A673 (cell line): ENCODE results near the gene IAH1. TPM values are rescaled to one million over a fixed set of nuclear protein-coding genes. Genes with fewer than 3 reads are reported as not detected.

ENCODE experiments used
- BruUV-seq: library from RNA; stranded (reverse); fragments of 400-500 nt; replicated peaks from 2 replicates; lab custom pipeline; 2021; lab: Mats Ljungman, UMichigan
- CTCF ChIA-PET: fragments of 300-600 bp; sonication (Branson Sonifier 250); formaldehyde crosslinking; loops from one replicate; lab custom pipeline; 2022; ENCODE audit warnings: antibody characterized with exemption; lab: Charles Lee
- POLR2A ChIA-PET: fragments of 300-600 bp; sonication (Branson Sonifier 250); formaldehyde crosslinking; loops from one replicate; lab custom pipeline; 2022; ENCODE audit warnings: antibody characterized with exemption; ENCODE audit not compliant: low non-redundant PET; lab: Charles Lee
- DNase-seq: peaks from one replicate; pipeline ENCODE4 v3.0.0-alpha.2; 2015; ENCODE audit warnings: low spot score
- H3K27ac ChIP-seq: fragments of 200-600 bp; sonication (generic); 2 replicates; pipeline ENCODE4 v1.5.1; 2016; ENCODE audit warnings: mixed run types, low read depth, mild to moderate bottlenecking, mixed read lengths, antibody characterized with exemption, low read length; ENCODE audit not compliant: poor library complexity, severe bottlenecking
- H3K27me3 ChIP-seq: fragments of 200-600 bp; sonication (generic); replicated peaks from 2 replicates; pipeline ENCODE4 v1.6.1; 2017; ENCODE audit warnings: mixed run types, low read depth, mild to moderate bottlenecking, mixed read lengths, antibody characterized with exemption, low read length; ENCODE audit not compliant: insufficient read depth, poor library complexity
- H3K36me3 ChIP-seq: fragments of 200-600 bp; sonication (generic); 2 replicates; pipeline ENCODE4 v1.6.1; 2016; ENCODE audit warnings: mixed run types, mild to moderate bottlenecking, mixed read lengths, antibody characterized with exemption, low read length; ENCODE audit not compliant: insufficient read depth, poor library complexity, severe bottlenecking
- H3K4me1 ChIP-seq: fragments of 200-600 bp; sonication (generic); 2 replicates; pipeline ENCODE4 v1.6.1; 2017; ENCODE audit warnings: mixed run types, mild to moderate bottlenecking, mixed read lengths, antibody characterized with exemption, low read length; ENCODE audit not compliant: insufficient read depth, poor library complexity, severe bottlenecking
- H3K4me3 ChIP-seq: fragments of 200-600 bp; sonication (generic); 2 replicates; pipeline ENCODE4 v1.5.1; 2016; ENCODE audit warnings: low read depth, mixed run types, mild to moderate bottlenecking, mixed read lengths, low read length; ENCODE audit not compliant: poor library complexity, severe bottlenecking
- H3K9me3 ChIP-seq: fragments of 200-600 bp; sonication (generic); 2 replicates; pipeline ENCODE4 v1.6.1; 2016; ENCODE audit warnings: mixed run types, low read depth, mild to moderate bottlenecking, mixed read lengths, antibody characterized with exemption, low read length; ENCODE audit not compliant: poor library complexity, severe bottlenecking
- EZH2 ChIP-seq: fragments of 200-600 bp; sonication (generic); IDR thresholded peaks from 2 replicates; pipeline ENCODE4 v1.6.1; 2017; ENCODE audit warnings: borderline replicate concordance, low read depth, mild to moderate bottlenecking, mixed read lengths, antibody characterized with exemption, low read length; ENCODE audit not compliant: poor library complexity, severe bottlenecking
- intact Hi-C: fragments of 100-400 bp; cut with micrococcal nuclease; formaldehyde crosslinking; loops from one replicate; pipeline ENCODE4 v1.10.0; 2022; ENCODE audit not compliant: unreplicated experiment
- total RNA-seq: library from RNA; stranded (reverse); gene quantifications from 2 replicates; pipeline ENCODE4 v1.2.3, GENCODE V29; 2021
- TF ChIP-seq, protein P1 (sequence below): fragments of 300-800, 200-600 bp; sonication (generic); conservative IDR thresholded peaks from 2 replicates; pipeline ENCODE4 v1.5.1; 2017; ENCODE audit warnings: low read depth, mild to moderate bottlenecking, antibody characterized with exemption, low read length, moderate library complexity, mixed read lengths

The IAH1 gene
- total RNA-seq, 1 experiment from 2014 or later: 54.9 TPM

DNA sequence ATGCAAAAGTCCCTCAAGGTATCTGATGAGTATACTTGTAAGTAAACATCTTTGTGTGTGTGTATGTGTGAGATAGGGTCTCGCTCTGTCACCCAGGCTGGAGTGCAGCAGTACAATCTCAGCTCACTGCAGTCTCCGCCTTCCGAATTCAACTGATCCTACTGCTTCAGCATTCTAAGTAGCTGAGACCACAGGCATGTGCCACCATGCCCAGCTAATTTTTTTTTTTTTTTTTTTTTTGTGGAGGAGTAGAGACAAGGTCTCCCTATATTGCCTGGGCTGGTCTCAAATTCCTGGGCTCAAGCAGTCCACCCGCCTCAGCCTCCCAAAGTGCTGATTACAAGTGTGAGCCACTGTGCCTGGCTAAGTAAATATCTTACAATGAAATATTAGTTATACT lies 58.1 kb downstream of the IAH1 start:
- intact Hi-C loops: no loop called here
- no peak for DNase-seq
- Histone ChIP-seq H3K9me3 (no peaks in the 10 kb centered on the region), H3K4me3 (no peak overlapping the region), H3K27ac (no peak overlapping the region), H3K4me1 (peaks cover 12% of the 10 kb centered on the region), H3K36me3 (peaks cover 33% of the 10 kb centered on the region), H3K27me3 (no peaks in the 10 kb centered on the region)
- BruUV-seq: no TSS peak
- CTCF ChIA-PET: no interaction called here
- TF ChIP-seq, protein P1, sequence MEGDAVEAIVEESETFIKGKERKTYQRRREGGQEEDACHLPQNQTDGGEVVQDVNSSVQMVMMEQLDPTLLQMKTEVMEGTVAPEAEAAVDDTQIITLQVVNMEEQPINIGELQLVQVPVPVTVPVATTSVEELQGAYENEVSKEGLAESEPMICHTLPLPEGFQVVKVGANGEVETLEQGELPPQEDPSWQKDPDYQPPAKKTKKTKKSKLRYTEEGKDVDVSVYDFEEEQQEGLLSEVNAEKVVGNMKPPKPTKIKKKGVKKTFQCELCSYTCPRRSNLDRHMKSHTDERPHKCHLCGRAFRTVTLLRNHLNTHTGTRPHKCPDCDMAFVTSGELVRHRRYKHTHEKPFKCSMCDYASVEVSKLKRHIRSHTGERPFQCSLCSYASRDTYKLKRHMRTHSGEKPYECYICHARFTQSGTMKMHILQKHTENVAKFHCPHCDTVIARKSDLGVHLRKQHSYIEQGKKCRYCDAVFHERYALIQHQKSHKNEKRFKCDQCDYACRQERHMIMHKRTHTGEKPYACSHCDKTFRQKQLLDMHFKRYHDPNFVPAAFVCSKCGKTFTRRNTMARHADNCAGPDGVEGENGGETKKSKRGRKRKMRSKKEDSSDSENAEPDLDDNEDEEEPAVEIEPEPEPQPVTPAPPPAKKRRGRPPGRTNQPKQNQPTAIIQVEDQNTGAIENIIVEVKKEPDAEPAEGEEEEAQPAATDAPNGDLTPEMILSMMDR: no peak
- no peak for TF ChIP-seq EZH2
- POLR2A ChIA-PET: no interaction called here

DNA sequence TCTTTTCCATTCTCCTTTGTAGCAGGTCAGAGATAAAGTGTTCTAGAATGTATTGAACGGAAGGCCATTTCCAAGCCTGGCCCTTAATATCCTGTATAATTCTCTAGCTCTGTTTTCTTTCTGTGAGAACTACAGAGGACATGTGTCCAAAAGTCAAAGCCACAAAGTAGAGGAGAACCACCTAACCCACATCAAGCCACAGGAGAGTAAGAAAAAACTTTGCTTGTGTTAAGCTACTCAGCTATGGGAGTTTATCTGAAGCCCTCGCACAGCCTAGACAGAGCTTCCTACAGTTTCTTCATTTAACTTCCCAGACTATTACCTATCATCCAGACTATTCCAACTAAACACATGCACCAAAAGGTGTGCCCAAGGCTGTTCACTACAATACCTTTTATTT lies 59.3 kb downstream of the IAH1 start:
- TF ChIP-seq, protein P1: no peak
- TF ChIP-seq EZH2: no peak
- no peak for DNase-seq
- peaks cover 22% of the 10 kb centered on the region for H3K4me1 ChIP-seq
- no peak overlapping the region for H3K4me3 ChIP-seq
- H3K9me3 ChIP-seq: no peaks in the 10 kb centered on the region
- POLR2A ChIA-PET: interaction anchor here (1.1 kb wide), 1 partner anchor 22 kb away, joined by 7 read pairs; no protein-coding TSS in a partner anchor
- intact Hi-C loops: no loop called here
- BruUV-seq: no TSS peak
- no peak overlapping the region for H3K27ac ChIP-seq
- H3K36me3 ChIP-seq: peaks cover 27% of the 10 kb centered on the region
- H3K27me3 ChIP-seq: no peaks in the 10 kb centered on the region
- CTCF ChIA-PET: no interaction called here

DNA sequence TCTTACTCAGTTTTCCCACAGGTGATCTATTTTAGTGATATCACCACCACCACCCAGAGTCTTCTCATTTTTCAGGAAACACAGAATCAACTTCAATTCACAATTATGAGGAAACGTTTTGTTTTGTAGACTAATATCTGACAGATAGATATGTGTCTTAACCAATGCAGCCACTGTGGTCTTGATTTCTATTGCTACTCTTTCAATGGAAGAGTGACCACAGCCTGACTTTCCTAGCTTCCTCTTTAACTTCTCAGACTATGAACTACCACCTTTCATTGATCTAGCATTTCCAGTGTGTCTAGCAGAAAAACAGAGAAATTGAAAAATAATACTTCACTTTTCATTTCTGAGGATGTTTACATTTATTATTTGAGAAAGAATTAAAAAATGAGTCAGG lies 60.8 kb downstream of the IAH1 start:
- peaks cover 25% of the 10 kb centered on the region for H3K36me3 ChIP-seq
- H3K9me3 ChIP-seq: no peaks in the 10 kb centered on the region
- ChIA-PET CTCF (no interaction called here), POLR2A (no interaction called here)
- DNase-seq: no peak
- no peak for TF ChIP-seq EZH2
- TF ChIP-seq, protein P1: no peak
- H3K27me3 ChIP-seq: no peaks in the 10 kb centered on the region
- H3K4me3 ChIP-seq: no peak overlapping the region
- H3K4me1 ChIP-seq: peaks cover 35% of the 10 kb centered on the region
- intact Hi-C loops: no loop called here
- no peak overlapping the region for H3K27ac ChIP-seq
- no TSS peak for BruUV-seq
